ENCODE results near the gene RUNX2. TPM values are rescaled to one million over a fixed set of nuclear protein-coding genes. Genes with fewer than 3 reads are reported as not detected.

Gene RUNX2
- polyA plus RNA-seq, 1 of the 3 experiments (the other 2 are of a cell fraction), result 4.4 TPM

DNA sequence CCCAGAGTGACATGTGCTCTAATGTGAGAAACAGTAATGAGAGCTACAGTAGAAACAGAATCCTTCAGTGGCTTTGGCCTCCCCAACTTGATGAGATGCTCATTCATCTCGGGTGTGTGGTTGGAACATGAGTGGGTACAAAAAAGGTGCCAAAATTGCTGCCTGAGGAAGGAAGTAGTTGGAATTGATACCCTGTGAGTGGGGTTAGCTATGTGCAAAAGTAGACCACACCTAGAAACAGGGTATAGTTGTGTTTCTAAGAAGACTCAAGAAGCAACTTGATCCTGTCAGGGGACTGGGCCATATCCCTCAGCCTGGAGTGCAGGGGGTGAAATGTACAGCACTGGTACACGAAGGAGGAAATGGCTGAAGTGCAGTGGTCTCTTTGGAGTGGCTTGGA is 256.0 kb downstream of the RUNX2 start:
- Histone ChIP-seq H3K9me3 (0 out of 2 replicates have a peak, but pooled peaks cover 9% of the 10 kb centered on the region), H3K36me3 (replicated peaks in 1 of 2; ENCODE audit: control insufficient read depth in 1 of 2, insufficient read depth in 2 of 2, low read length in 1 of 2) (peaks cover 0 to 3% of the 10 kb centered on the region in 2 experiments), H3F3A (replicated peaks; ENCODE audit: insufficient read depth) (peaks cover 3% of the 10 kb centered on the region), H3K79me2 (ENCODE audit: insufficient read depth) (no peaks in the 10 kb centered on the region), H3K27ac (ENCODE audit: low read depth in 2 of 2, low read length in 1 of 2) (no peak overlapping the region), H3K4me2 (no peak overlapping the region), H4K20me1 (ENCODE audit: insufficient read depth) (no peaks in the 10 kb centered on the region), H3K4me3 (ENCODE audit: low read depth in 2 of 2, low read length in 1 of 2) (no peak overlapping the region), H3K4me1 (ENCODE audit: control insufficient read depth in 1 of 2, insufficient read depth in 2 of 2, low read depth in 1 of 2, low read length in 1 of 2) (no peaks in the 10 kb centered on the region), H2AFZ (ENCODE audit: low read depth) (no peak overlapping the region), H3K9me2 (no peaks in the 10 kb centered on the region), H3K27me3 (ENCODE audit: insufficient read depth) (no peaks in the 10 kb centered on the region), H3K9ac (no peak overlapping the region)
- WGBS (ENCODE audit: low lambda C conversion rate), result 28% methylated on average over 2 of the region's 2 CpGs
- no peak for DNase-seq
- POLR2A ChIA-PET, result no interaction called here
- TF ChIP-seq MXI1 (IDR thresholded peaks at IDR 0.05; ENCODE audit: low read depth, low read length), result no peak
- no peak for TF ChIP-seq EP300 (IDR thresholded peaks at IDR 0.05; ENCODE audit: borderline replicate concordance in 1 of 2, low read depth in 1 of 2, low read length in 1 of 2)
- TF ChIP-seq, protein P1, sequence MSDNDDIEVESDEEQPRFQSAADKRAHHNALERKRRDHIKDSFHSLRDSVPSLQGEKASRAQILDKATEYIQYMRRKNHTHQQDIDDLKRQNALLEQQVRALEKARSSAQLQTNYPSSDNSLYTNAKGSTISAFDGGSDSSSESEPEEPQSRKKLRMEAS (IDR thresholded peaks at IDR 0.05; ENCODE audit: low read depth), result no peak
- TF ChIP-seq, protein P2, sequence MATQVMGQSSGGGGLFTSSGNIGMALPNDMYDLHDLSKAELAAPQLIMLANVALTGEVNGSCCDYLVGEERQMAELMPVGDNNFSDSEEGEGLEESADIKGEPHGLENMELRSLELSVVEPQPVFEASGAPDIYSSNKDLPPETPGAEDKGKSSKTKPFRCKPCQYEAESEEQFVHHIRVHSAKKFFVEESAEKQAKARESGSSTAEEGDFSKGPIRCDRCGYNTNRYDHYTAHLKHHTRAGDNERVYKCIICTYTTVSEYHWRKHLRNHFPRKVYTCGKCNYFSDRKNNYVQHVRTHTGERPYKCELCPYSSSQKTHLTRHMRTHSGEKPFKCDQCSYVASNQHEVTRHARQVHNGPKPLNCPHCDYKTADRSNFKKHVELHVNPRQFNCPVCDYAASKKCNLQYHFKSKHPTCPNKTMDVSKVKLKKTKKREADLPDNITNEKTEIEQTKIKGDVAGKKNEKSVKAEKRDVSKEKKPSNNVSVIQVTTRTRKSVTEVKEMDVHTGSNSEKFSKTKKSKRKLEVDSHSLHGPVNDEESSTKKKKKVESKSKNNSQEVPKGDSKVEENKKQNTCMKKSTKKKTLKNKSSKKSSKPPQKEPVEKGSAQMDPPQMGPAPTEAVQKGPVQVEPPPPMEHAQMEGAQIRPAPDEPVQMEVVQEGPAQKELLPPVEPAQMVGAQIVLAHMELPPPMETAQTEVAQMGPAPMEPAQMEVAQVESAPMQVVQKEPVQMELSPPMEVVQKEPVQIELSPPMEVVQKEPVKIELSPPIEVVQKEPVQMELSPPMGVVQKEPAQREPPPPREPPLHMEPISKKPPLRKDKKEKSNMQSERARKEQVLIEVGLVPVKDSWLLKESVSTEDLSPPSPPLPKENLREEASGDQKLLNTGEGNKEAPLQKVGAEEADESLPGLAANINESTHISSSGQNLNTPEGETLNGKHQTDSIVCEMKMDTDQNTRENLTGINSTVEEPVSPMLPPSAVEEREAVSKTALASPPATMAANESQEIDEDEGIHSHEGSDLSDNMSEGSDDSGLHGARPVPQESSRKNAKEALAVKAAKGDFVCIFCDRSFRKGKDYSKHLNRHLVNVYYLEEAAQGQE (IDR thresholded peaks at IDR 0.05; ENCODE audit: low read depth, low read length), result no peak
- CTCF ChIA-PET, result interaction anchor here (0.6 kb wide), 1 partner anchor 631 kb away, joined by 3 read pairs; no protein-coding TSS in a partner anchor

DNA sequence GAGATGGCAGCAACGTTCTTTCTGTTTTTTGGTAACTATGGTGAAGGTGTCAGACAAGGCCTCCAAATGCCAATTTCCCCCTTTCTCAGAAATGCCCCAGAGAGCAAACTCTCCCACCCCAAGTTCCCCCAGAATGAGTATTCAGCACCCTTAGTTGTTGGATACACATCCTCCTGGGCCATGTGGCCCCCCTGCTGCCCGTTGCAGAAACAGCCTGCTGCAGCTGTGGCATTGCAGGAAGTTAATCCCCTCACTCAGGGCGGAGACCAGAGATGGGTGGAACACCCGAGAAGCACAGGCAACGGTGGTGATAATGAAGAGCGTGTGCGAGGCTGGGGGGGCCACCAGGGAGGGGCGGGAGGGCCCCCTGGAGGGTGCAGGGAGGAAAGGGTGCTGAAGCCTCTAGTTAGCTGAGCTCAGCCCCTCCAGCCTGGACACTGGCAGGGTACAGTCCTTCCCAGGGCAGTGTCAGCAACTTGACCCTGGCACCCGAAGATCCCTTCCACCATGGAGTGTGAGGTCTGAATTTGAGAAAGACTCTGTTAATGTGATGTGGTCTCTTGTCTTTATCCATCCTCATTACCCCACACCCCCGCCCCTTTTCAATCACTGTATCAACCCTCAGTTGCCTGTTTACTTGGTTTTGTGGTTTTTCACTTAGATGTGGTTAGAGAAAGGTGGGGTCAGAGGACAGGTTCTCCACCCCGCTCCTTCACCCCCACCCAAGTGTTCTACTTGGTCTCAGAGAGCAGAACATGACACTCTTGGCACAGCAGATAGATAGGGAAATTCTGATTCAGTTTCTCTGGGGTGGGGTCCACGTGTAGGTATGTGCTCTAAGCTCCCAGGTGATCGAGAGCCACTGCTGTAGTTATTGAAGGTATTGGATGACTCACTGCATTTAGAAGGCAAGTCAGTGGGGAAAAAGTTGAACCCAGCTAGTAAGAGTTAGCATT is 258.4 kb downstream of the RUNX2 start:
- no peak overlapping the region for H3K4me2 ChIP-seq
- no peak overlapping the region for H3K4me3 ChIP-seq (ENCODE audit: low read depth in 2 of 2, low read length in 1 of 2)
- ChIA-PET CTCF (no interaction called here), POLR2A (no interaction called here)
- H3K27me3 ChIP-seq (ENCODE audit: insufficient read depth), result no peaks in the 10 kb centered on the region
- H3K9me3 ChIP-seq, result 0 out of 2 replicates have a peak, but pooled peaks cover 4% of the 10 kb centered on the region
- peaks cover 0 to 21% of the 10 kb centered on the region in 2 experiments; a peak in 2 of 4 replicates for H3K4me1 ChIP-seq (ENCODE audit: control insufficient read depth in 1 of 2, insufficient read depth in 2 of 2, low read depth in 1 of 2, low read length in 1 of 2)
- H3K79me2 ChIP-seq (ENCODE audit: insufficient read depth), result no peaks in the 10 kb centered on the region
- H3K9ac ChIP-seq, result no peak overlapping the region
- H2AFZ ChIP-seq (ENCODE audit: low read depth), result no peak overlapping the region
- 33% methylated on average over 10 of the region's 13 CpGs for WGBS (ENCODE audit: low lambda C conversion rate)
- no peaks in the 10 kb centered on the region for H4K20me1 ChIP-seq (ENCODE audit: insufficient read depth)
- no peaks in the 10 kb centered on the region for H3K36me3 ChIP-seq (replicated peaks in 1 of 2; ENCODE audit: control insufficient read depth in 1 of 2, insufficient read depth in 2 of 2, low read length in 1 of 2)
- peaks cover 19% of the 10 kb centered on the region for H3F3A ChIP-seq (replicated peaks; ENCODE audit: insufficient read depth)
- H3K9me2 ChIP-seq, result no peaks in the 10 kb centered on the region
- no peak overlapping the region for H3K27ac ChIP-seq (ENCODE audit: low read depth in 2 of 2, low read length in 1 of 2)
- no peak for DNase-seq
- TF ChIP-seq JUND (IDR thresholded peaks at IDR 0.05), result no peak
- TF ChIP-seq, protein P3, sequence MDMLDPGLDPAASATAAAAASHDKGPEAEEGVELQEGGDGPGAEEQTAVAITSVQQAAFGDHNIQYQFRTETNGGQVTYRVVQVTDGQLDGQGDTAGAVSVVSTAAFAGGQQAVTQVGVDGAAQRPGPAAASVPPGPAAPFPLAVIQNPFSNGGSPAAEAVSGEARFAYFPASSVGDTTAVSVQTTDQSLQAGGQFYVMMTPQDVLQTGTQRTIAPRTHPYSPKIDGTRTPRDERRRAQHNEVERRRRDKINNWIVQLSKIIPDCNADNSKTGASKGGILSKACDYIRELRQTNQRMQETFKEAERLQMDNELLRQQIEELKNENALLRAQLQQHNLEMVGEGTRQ (IDR thresholded peaks at IDR 0.05; ENCODE audit: borderline replicate concordance, low read depth, low read length), result no peak
- TF ChIP-seq RFX5 (IDR thresholded peaks at IDR 0.05; ENCODE audit: low read length), result no peak
- no peak for TF ChIP-seq EZH2phosphoT487 (IDR thresholded peaks at IDR 0.05; ENCODE audit: borderline replicate concordance, low read depth)
- TF ChIP-seq TEAD4 (IDR thresholded peaks at IDR 0.05; ENCODE audit: borderline replicate concordance, insufficient read depth), result no peak
- no peak for TF ChIP-seq MXI1 (IDR thresholded peaks at IDR 0.05; ENCODE audit: low read depth, low read length)
- TF ChIP-seq FOSL2 (IDR thresholded peaks at IDR 0.05; ENCODE audit: borderline replicate concordance, low read depth), result no peak
- TF ChIP-seq MEF2A (IDR thresholded peaks at IDR 0.05; ENCODE audit: borderline replicate concordance, low read depth), result no peak
- TF ChIP-seq, protein P4, sequence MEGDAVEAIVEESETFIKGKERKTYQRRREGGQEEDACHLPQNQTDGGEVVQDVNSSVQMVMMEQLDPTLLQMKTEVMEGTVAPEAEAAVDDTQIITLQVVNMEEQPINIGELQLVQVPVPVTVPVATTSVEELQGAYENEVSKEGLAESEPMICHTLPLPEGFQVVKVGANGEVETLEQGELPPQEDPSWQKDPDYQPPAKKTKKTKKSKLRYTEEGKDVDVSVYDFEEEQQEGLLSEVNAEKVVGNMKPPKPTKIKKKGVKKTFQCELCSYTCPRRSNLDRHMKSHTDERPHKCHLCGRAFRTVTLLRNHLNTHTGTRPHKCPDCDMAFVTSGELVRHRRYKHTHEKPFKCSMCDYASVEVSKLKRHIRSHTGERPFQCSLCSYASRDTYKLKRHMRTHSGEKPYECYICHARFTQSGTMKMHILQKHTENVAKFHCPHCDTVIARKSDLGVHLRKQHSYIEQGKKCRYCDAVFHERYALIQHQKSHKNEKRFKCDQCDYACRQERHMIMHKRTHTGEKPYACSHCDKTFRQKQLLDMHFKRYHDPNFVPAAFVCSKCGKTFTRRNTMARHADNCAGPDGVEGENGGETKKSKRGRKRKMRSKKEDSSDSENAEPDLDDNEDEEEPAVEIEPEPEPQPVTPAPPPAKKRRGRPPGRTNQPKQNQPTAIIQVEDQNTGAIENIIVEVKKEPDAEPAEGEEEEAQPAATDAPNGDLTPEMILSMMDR (IDR thresholded peaks at IDR 0.05), result no peak
- TF ChIP-seq SIN3A (IDR thresholded peaks at IDR 0.05; ENCODE audit: borderline replicate concordance, low read depth, low read length), result no peak
- TF ChIP-seq CHD2 (IDR thresholded peaks at IDR 0.05; ENCODE audit: low read length, partially characterized antibody), result no peak
